SJSA1 (cell line): ENCODE measurements around the gene CLK1. TPM values are rescaled to one million over a fixed set of nuclear protein-coding genes. Genes with fewer than 3 reads are reported as not detected.

Source experiments
- DNase-seq, 2 experiments: peaks; one replicate each; pipeline ENCODE4 v3.0.0-alpha.2; 2015 to 2020; ENCODE audit warnings: low spot score in 2 of 2, low read depth in 1 of 2
- H3K27ac ChIP-seq: fragments of 250-450 bp; sonication (Bioruptor Pico); 2 replicates; pipeline ENCODE4 v1.5.1; 2020; ENCODE audit warnings: mild to moderate bottlenecking, moderate library complexity
- H3K27me3 ChIP-seq: fragments of 250-450 bp; sonication (Bioruptor Pico); replicated peaks from 2 replicates; pipeline ENCODE4 v1.5.1; 2020; ENCODE audit warnings: mild to moderate bottlenecking, moderate library complexity
- H3K36me3 ChIP-seq: fragments of 250-450 bp; sonication (Bioruptor Pico); 2 replicates; pipeline ENCODE4 v1.5.1; 2020; ENCODE audit warnings: mild to moderate bottlenecking
- H3K4me1 ChIP-seq: fragments of 250-450 bp; sonication (Bioruptor Pico); replicated peaks from 2 replicates; pipeline ENCODE4 v1.6.1; 2021; ENCODE audit warnings: mild to moderate bottlenecking
- H3K4me3 ChIP-seq: fragments of 250-450 bp; sonication (Bioruptor Pico); 2 replicates; pipeline ENCODE4 v1.5.1; 2020; ENCODE audit warnings: mild to moderate bottlenecking
- H3K9me3 ChIP-seq: fragments of 250-450 bp; sonication (Bioruptor Pico); replicated peaks from 2 replicates; pipeline ENCODE4 v1.5.1; 2020; ENCODE audit warnings: mild to moderate bottlenecking
- total RNA-seq: library from RNA; depleted of rRNA; stranded (reverse); fragments of >200 nt; shearing (Covaris generic); gene quantifications from 2 replicates; pipeline ENCODE4 v1.2.3, GENCODE V29; 2014; rRNA removed

Gene CLK1
- total RNA-seq, 1 experiment from 2014 or later, result 39.6 TPM

- Histone ChIP-seq H3K4me3 (peak within 1 kb of the TSS; percentile 93), H3K36me3 (peaks cover 48% of the 10 kb centered on the region), H3K27me3 (no peaks in the 10 kb centered on the region), H3K4me1 (peaks cover 20% of the 10 kb centered on the region), H3K9me3 (no peaks in the 10 kb centered on the region), H3K27ac (peak within 1 kb of the TSS; percentile 98)
- DNase-seq, result peak; percentile 98 to 99
These were observed 52.9 kb downstream of the CLK1 start, which contains the start of gene BZW1 for GRCh38 chr2:200811333-200812121. TSS of gene BZW1 (plus strand) at chr2:200811910. CDS start at chr2:200813218, 1,308 bp downstream.

- Histone ChIP-seq H3K4me1 (peaks cover 20% of the 10 kb centered on the region), H3K4me3 (peak overlapping the region; percentile 93)
- no peak for DNase-seq
These were observed 53.5 kb downstream of the CLK1 start for GRCh38 chr2:200810998-200811332.

GRCh38 chr2:200810252-200810997 is 54.0 kb downstream of the CLK1 start:
- Histone ChIP-seq H3K4me3 (peak overlapping the region; percentile 93), H3K27me3 (no peaks in the 10 kb centered on the region), H3K9me3 (no peaks in the 10 kb centered on the region), H3K4me1 (peaks cover 20% of the 10 kb centered on the region), H3K36me3 (peaks cover 37% of the 10 kb centered on the region), H3K27ac (peak overlapping the region; percentile 35; the same call in 1 of the 2 replicates)
- DNase-seq, result peak in 1 of 2 experiments; percentile 22

More at GRCh38 chr2:200810998-200811332, 53.5 kb downstream of the CLK1 start:
- no peaks in the 10 kb centered on the region for H3K27me3 ChIP-seq
- peak overlapping the region; percentile 35; the same call in 1 of the 2 replicates for H3K27ac ChIP-seq
- peaks cover 42% of the 10 kb centered on the region for H3K36me3 ChIP-seq
- no peaks in the 10 kb centered on the region for H3K9me3 ChIP-seq

- no peaks in the 10 kb centered on the region for H3K27me3 ChIP-seq
- H3K9me3 ChIP-seq, result no peaks in the 10 kb centered on the region
- peaks cover 20% of the 10 kb centered on the region for H3K4me1 ChIP-seq
- H3K27ac ChIP-seq, result no peak overlapping the region
- H3K36me3 ChIP-seq, result peaks cover 29% of the 10 kb centered on the region
- no peak overlapping the region for H3K4me3 ChIP-seq
- no peak for DNase-seq
These were observed 54.8 kb downstream of the CLK1 start for GRCh38 chr2:200809506-200810251.

Other genes starting within 250 kb of the CLK1 start
- 308 and 508 TPM in 2 replicates for gene BZW1, start 52.7 kb downstream of the CLK1 start, total RNA-seq
- gene PPIL3, start 24.4 kb upstream of the CLK1 start, total RNA-seq, result 20.8 and 30.4 TPM in 2 replicates
- gene NIF3L1, start 24.7 kb upstream of the CLK1 start, total RNA-seq, result 25.3 and 31.7 TPM in 2 replicates
- gene ORC2, start 99.0 kb upstream of the CLK1 start, total RNA-seq, result 13.5 and 16.3 TPM in 2 replicates
- 6.7 and 14.8 TPM in 2 replicates for gene HYCC2, start 207.0 kb upstream of the CLK1 start, total RNA-seq
- gene NDUFB3, start 207.3 kb upstream of the CLK1 start, total RNA-seq, result 174 and 315 TPM in 2 replicates